ENCODE measurements around the gene BTG1.
A peak's percentile ranks its signal among the peaks of the same experiment; 100 is the strongest.
"Not testable (repeated sequence)": the region's sequence is repeated elsewhere in the genome, so short reads cannot be mapped to it uniquely, and the experiment has no call there.

BTG1 gene

GRCh38 chr12:92135541-92135940 is 10.1 kb downstream of the BTG1 start:
- H3K9ac ChIP-seq (ENCODE audit: low read length in 5 of 5), result peak overlapping the region in 1 of 5 donors; percentile 70
- H3K4me1 ChIP-seq (ENCODE audit: control insufficient read depth in 5 of 5, insufficient read depth in 5 of 5, low read length in 5 of 5), result peaks cover 14 to 98% (median 78%) of the 10 kb centered on the region in 5 donors
- H3K4me3 ChIP-seq (ENCODE audit: low read depth in 1 of 5, low read length in 5 of 5); H3K27me3 ChIP-seq (ENCODE audit: control insufficient read depth in 5 of 5, insufficient read depth in 4 of 5, low read length in 5 of 5); H3K9me3 ChIP-seq (ENCODE audit: control insufficient read depth in 5 of 5, low read length in 5 of 5); H3K36me3 ChIP-seq (ENCODE audit: control insufficient read depth in 5 of 5, insufficient read depth in 5 of 5, low read length in 5 of 5): not testable (repeated sequence)
- peak overlapping the region; percentile 100 for H3K27ac ChIP-seq (ENCODE audit: low read depth, low read length)

- Histone ChIP-seq H3K4me1 (ENCODE audit: control insufficient read depth in 5 of 5, insufficient read depth in 5 of 5, low read length in 5 of 5) (peaks cover 14 to 91% (median 74%) of the 10 kb centered on the region in 5 donors), H3K9ac (ENCODE audit: low read length in 5 of 5) (peak overlapping the region in 4 of 5 donors; percentile 14 to 70 (median 48))
Observed at GRCh38 chr12:92134638-92135274, 10.9 kb downstream of the BTG1 start.

GRCh38 chr12:92133795-92134637 is 11.6 kb downstream of the BTG1 start:
- Histone ChIP-seq H3K4me1 (ENCODE audit: control insufficient read depth in 5 of 5, insufficient read depth in 5 of 5, low read length in 5 of 5) (peaks cover 14 to 84% (median 66%) of the 10 kb centered on the region in 5 donors), H3K9me3 (ENCODE audit: control insufficient read depth in 5 of 5, low read length in 5 of 5) (no peaks in the 10 kb centered on the region), H3K9ac (ENCODE audit: low read length in 5 of 5) (peak overlapping the region; percentile 14 to 67 (median 43)), H3K27ac (ENCODE audit: low read depth, low read length) (peak overlapping the region; percentile 100), H3K36me3 (ENCODE audit: control insufficient read depth in 5 of 5, insufficient read depth in 5 of 5, low read length in 5 of 5) (peaks cover 0 to 4% (median 0%) of the 10 kb centered on the region in 5 donors), H3K27me3 (ENCODE audit: control insufficient read depth in 5 of 5, insufficient read depth in 4 of 5, low read length in 5 of 5) (no peaks in the 10 kb centered on the region), H3K4me3 (ENCODE audit: low read depth in 1 of 5, low read length in 5 of 5) (peak overlapping the region in 4 of 5 donors; percentile 4 to 23 (median 15))

More at GRCh38 chr12:92134638-92135274, 10.9 kb downstream of the BTG1 start:
- Histone ChIP-seq H3K4me3 (ENCODE audit: low read depth in 1 of 5, low read length in 5 of 5) (peak overlapping the region in 2 of 5 donors; percentile 11 to 23), H3K36me3 (ENCODE audit: control insufficient read depth in 5 of 5, insufficient read depth in 5 of 5, low read length in 5 of 5) (peaks cover 0 to under 1% (median 0%) of the 10 kb centered on the region in 5 donors), H3K27me3 (ENCODE audit: control insufficient read depth in 5 of 5, insufficient read depth in 4 of 5, low read length in 5 of 5) (no peaks in the 10 kb centered on the region), H3K9me3 (ENCODE audit: control insufficient read depth in 5 of 5, low read length in 5 of 5) (no peaks in the 10 kb centered on the region), H3K27ac (ENCODE audit: low read depth, low read length) (peak overlapping the region; percentile 100)

- peaks cover 14 to 76% (median 60%) of the 10 kb centered on the region in 5 donors for H3K4me1 ChIP-seq (ENCODE audit: control insufficient read depth in 5 of 5, insufficient read depth in 5 of 5, low read length in 5 of 5)
- peak overlapping the region in 2 of 5 donors; percentile 4 to 11 for H3K4me3 ChIP-seq (ENCODE audit: low read depth in 1 of 5, low read length in 5 of 5)
- peak overlapping the region; percentile 100 for H3K27ac ChIP-seq (ENCODE audit: low read depth, low read length)
Observed at GRCh38 chr12:92133171-92133570, 12.5 kb downstream of the BTG1 start.

GRCh38 chr12:92132288-92132687 is 13.4 kb downstream of the BTG1 start:
- Histone ChIP-seq H3K9me3 (ENCODE audit: control insufficient read depth in 5 of 5, low read length in 5 of 5) (no peaks in the 10 kb centered on the region), H3K27me3 (ENCODE audit: control insufficient read depth in 5 of 5, insufficient read depth in 4 of 5, low read length in 5 of 5) (no peaks in the 10 kb centered on the region), H3K27ac (ENCODE audit: low read depth, low read length) (peak overlapping the region; percentile 100), H3K4me3 (ENCODE audit: low read depth in 1 of 5, low read length in 5 of 5) (no peak overlapping the region), H3K4me1 (ENCODE audit: control insufficient read depth in 5 of 5, insufficient read depth in 5 of 5, low read length in 5 of 5) (peaks cover 12 to 67% (median 51%) of the 10 kb centered on the region in 5 donors), H3K36me3 (ENCODE audit: control insufficient read depth in 5 of 5, insufficient read depth in 5 of 5, low read length in 5 of 5) (peaks cover 0 to 4% (median 0%) of the 10 kb centered on the region in 5 donors), H3K9ac (ENCODE audit: low read length in 5 of 5) (no peak overlapping the region)

More at GRCh38 chr12:92133171-92133570, 12.5 kb downstream of the BTG1 start:
- Histone ChIP-seq H3K36me3 (ENCODE audit: control insufficient read depth in 5 of 5, insufficient read depth in 5 of 5, low read length in 5 of 5) (peaks cover 0 to 4% (median 0%) of the 10 kb centered on the region in 5 donors), H3K9me3 (ENCODE audit: control insufficient read depth in 5 of 5, low read length in 5 of 5) (no peaks in the 10 kb centered on the region), H3K9ac (ENCODE audit: low read length in 5 of 5) (peak overlapping the region in 2 of 5 donors; percentile 12 to 67), H3K27me3 (ENCODE audit: control insufficient read depth in 5 of 5, insufficient read depth in 4 of 5, low read length in 5 of 5) (no peaks in the 10 kb centered on the region)

- Histone ChIP-seq H3K27me3 (ENCODE audit: control insufficient read depth in 5 of 5, insufficient read depth in 4 of 5, low read length in 5 of 5) (no peaks in the 10 kb centered on the region), H3K4me3 (ENCODE audit: low read depth in 1 of 5, low read length in 5 of 5) (no peak overlapping the region), H3K9ac (ENCODE audit: low read length in 5 of 5) (no peak overlapping the region), H3K4me1 (ENCODE audit: control insufficient read depth in 5 of 5, insufficient read depth in 5 of 5, low read length in 5 of 5) (peaks cover 8 to 54% (median 38%) of the 10 kb centered on the region in 5 donors), H3K27ac (ENCODE audit: low read depth, low read length) (peak overlapping the region; percentile 100), H3K36me3 (ENCODE audit: control insufficient read depth in 5 of 5, insufficient read depth in 5 of 5, low read length in 5 of 5) (peaks cover 0 to 4% (median 0%) of the 10 kb centered on the region in 5 donors), H3K9me3 (ENCODE audit: control insufficient read depth in 5 of 5, low read length in 5 of 5) (no peaks in the 10 kb centered on the region)
Observed at GRCh38 chr12:92130999-92131398, 14.6 kb downstream of the BTG1 start.

- Histone ChIP-seq H3K9me3 (ENCODE audit: control insufficient read depth in 5 of 5, low read length in 5 of 5) (no peaks in the 10 kb centered on the region), H3K27me3 (ENCODE audit: control insufficient read depth in 5 of 5, insufficient read depth in 4 of 5, low read length in 5 of 5) (no peaks in the 10 kb centered on the region), H3K36me3 (ENCODE audit: control insufficient read depth in 5 of 5, insufficient read depth in 5 of 5, low read length in 5 of 5) (peaks cover 0 to 4% (median 0%) of the 10 kb centered on the region in 5 donors), H3K9ac (ENCODE audit: low read length in 5 of 5) (no peak overlapping the region), H3K4me1 (ENCODE audit: control insufficient read depth in 5 of 5, insufficient read depth in 5 of 5, low read length in 5 of 5) (peaks cover 8 to 41% (median 37%) of the 10 kb centered on the region in 5 donors), H3K27ac (ENCODE audit: low read depth, low read length) (peak overlapping the region; percentile 100), H3K4me3 (ENCODE audit: low read depth in 1 of 5, low read length in 5 of 5) (no peak overlapping the region)
Observed at GRCh38 chr12:92129609-92130008, 16.0 kb downstream of the BTG1 start.

- no peak overlapping the region for H3K4me3 ChIP-seq (ENCODE audit: low read depth in 1 of 5, low read length in 5 of 5)
- no peak overlapping the region for H3K27ac ChIP-seq (ENCODE audit: low read depth, low read length)
- no peaks in the 10 kb centered on the region for H3K9me3 ChIP-seq (ENCODE audit: control insufficient read depth in 5 of 5, low read length in 5 of 5)
- H3K36me3 ChIP-seq (ENCODE audit: control insufficient read depth in 5 of 5, insufficient read depth in 5 of 5, low read length in 5 of 5), result peaks cover 0 to 4% (median 0%) of the 10 kb centered on the region in 5 donors
- H3K4me1 ChIP-seq (ENCODE audit: control insufficient read depth in 5 of 5, insufficient read depth in 5 of 5, low read length in 5 of 5), result peaks cover 4 to 31% (median 28%) of the 10 kb centered on the region in 5 donors
- no peaks in the 10 kb centered on the region for H3K27me3 ChIP-seq (ENCODE audit: control insufficient read depth in 5 of 5, insufficient read depth in 4 of 5, low read length in 5 of 5)
- H3K9ac ChIP-seq (ENCODE audit: low read length in 5 of 5), result no peak overlapping the region
Observed at GRCh38 chr12:92128612-92129011, 17.0 kb downstream of the BTG1 start.

- Histone ChIP-seq H3K4me1 (ENCODE audit: control insufficient read depth in 5 of 5, insufficient read depth in 5 of 5, low read length in 5 of 5) (peaks cover 0 to 6% (median 0%) of the 10 kb centered on the region in 5 donors), H3K27me3 (ENCODE audit: control insufficient read depth in 5 of 5, insufficient read depth in 4 of 5, low read length in 5 of 5) (no peaks in the 10 kb centered on the region), H3K9ac (ENCODE audit: low read length in 5 of 5) (no peak overlapping the region), H3K27ac (ENCODE audit: low read depth, low read length) (no peak overlapping the region), H3K4me3 (ENCODE audit: low read depth in 1 of 5, low read length in 5 of 5) (no peak overlapping the region), H3K9me3 (ENCODE audit: control insufficient read depth in 5 of 5, low read length in 5 of 5) (peaks cover 2 to 12% (median 6%) of the 10 kb centered on the region in 5 donors), H3K36me3 (ENCODE audit: control insufficient read depth in 5 of 5, insufficient read depth in 5 of 5, low read length in 5 of 5) (peaks cover 0 to 4% (median 3%) of the 10 kb centered on the region in 5 donors)
Observed at GRCh38 chr12:92124689-92125029, 21.0 kb downstream of the BTG1 start.

All from subcutaneous abdominal adipose tissue (tissue), 5 donors.